Subcutaneous preadipocyte (primary cell): ENCODE data around the gene NBPF4. TPM values are rescaled to one million over a fixed set of nuclear protein-coding genes. Genes with fewer than 3 reads are reported as not detected.

Experiments used
- total RNA-seq: library from RNA; depleted of rRNA; stranded (reverse); fragments of >200 nt; gene quantifications from 2 replicates; pipeline ENCODE4 v1.2.3, GENCODE V29; 2012

The NBPF4 gene
- total RNA-seq, result not detected in 2 replicates

GRCh38 chr1:108243976-108244375 lies at the start of gene NBPF4:
NBPF4 (minus strand) TSS chr1:108244076; CDS start chr1:108243761, 315 bp downstream.

GRCh38 chr1:108199781-108200686 lies 43.8 kb downstream of the NBPF4 start, which contains the start of gene SLC25A24:
SLC25A24 (minus strand) TSS chr1:108200343; CDS start chr1:108200138, 205 bp downstream.

Other genes with a start within 250 kb of the NBPF4 start
- 43.4 and 47.5 TPM in 2 replicates for gene SLC25A24, start 43.7 kb downstream of the NBPF4 start, total RNA-seq
- gene NBPF6, start 206.3 kb upstream of the NBPF4 start, total RNA-seq, result not detected in 2 replicates